GM12873 (cell line): ENCODE results near the gene ANKH.

Source experiments
- CTCF ChIP-seq: IDR thresholded peaks from 2 replicates; pipeline ENCODE4 v1.5.1; 2012; ENCODE audit warnings: low read depth, mild to moderate bottlenecking, moderate library complexity, low read length, control low read depth; ENCODE audit not compliant: insufficient read depth; ENCODE audit errors: missing control alignments

ANKH gene

GRCh38 chr5:14787801-14788579, 83.6 kb downstream of the ANKH start:
- no peak for TF ChIP-seq CTCF

GRCh38 chr5:14783691-14784090, 87.9 kb downstream of the ANKH start:
- TF ChIP-seq CTCF, result no peak

GRCh38 chr5:14782591-14782990, 89.0 kb downstream of the ANKH start:
- no peak for TF ChIP-seq CTCF

GRCh38 chr5:14781106-14781505, 90.5 kb downstream of the ANKH start:
- no peak for TF ChIP-seq CTCF

- no peak for TF ChIP-seq CTCF
Measured at GRCh38 chr5:14779975-14780374, 91.6 kb downstream of the ANKH start.

GRCh38 chr5:14778792-14779070, 92.8 kb downstream of the ANKH start:
- no peak for TF ChIP-seq CTCF

GRCh38 chr5:14777932-14778791, 93.4 kb downstream of the ANKH start:
- no peak for TF ChIP-seq CTCF
